A549 treated with AZD9567 at 1 μM for 4 hours (cell line): ENCODE results near the gene ZC3H13. TPM values are rescaled to one million over a fixed set of nuclear protein-coding genes. Genes with fewer than 3 reads are reported as not detected.

Source experiments
- total RNA-seq: library from RNA; stranded (reverse); fragments of 200-300 nt; extraction: Qiagen RNA extraction; gene quantifications from 5 replicates; pipeline ENCODE4 v1.2.3, GENCODE V29; 2022; ENCODE audit not compliant: insufficient read depth

The ZC3H13 gene, protein sequence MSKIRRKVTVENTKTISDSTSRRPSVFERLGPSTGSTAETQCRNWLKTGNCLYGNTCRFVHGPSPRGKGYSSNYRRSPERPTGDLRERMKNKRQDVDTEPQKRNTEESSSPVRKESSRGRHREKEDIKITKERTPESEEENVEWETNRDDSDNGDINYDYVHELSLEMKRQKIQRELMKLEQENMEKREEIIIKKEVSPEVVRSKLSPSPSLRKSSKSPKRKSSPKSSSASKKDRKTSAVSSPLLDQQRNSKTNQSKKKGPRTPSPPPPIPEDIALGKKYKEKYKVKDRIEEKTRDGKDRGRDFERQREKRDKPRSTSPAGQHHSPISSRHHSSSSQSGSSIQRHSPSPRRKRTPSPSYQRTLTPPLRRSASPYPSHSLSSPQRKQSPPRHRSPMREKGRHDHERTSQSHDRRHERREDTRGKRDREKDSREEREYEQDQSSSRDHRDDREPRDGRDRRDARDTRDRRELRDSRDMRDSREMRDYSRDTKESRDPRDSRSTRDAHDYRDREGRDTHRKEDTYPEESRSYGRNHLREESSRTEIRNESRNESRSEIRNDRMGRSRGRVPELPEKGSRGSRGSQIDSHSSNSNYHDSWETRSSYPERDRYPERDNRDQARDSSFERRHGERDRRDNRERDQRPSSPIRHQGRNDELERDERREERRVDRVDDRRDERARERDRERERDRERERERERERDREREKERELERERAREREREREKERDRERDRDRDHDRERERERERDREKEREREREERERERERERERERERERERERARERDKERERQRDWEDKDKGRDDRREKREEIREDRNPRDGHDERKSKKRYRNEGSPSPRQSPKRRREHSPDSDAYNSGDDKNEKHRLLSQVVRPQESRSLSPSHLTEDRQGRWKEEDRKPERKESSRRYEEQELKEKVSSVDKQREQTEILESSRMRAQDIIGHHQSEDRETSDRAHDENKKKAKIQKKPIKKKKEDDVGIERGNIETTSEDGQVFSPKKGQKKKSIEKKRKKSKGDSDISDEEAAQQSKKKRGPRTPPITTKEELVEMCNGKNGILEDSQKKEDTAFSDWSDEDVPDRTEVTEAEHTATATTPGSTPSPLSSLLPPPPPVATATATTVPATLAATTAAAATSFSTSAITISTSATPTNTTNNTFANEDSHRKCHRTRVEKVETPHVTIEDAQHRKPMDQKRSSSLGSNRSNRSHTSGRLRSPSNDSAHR (N-terminal part only)
- 12.5 to 15.5 TPM (median 14.4 TPM) in 5 replicates for total RNA-seq

DNA sequence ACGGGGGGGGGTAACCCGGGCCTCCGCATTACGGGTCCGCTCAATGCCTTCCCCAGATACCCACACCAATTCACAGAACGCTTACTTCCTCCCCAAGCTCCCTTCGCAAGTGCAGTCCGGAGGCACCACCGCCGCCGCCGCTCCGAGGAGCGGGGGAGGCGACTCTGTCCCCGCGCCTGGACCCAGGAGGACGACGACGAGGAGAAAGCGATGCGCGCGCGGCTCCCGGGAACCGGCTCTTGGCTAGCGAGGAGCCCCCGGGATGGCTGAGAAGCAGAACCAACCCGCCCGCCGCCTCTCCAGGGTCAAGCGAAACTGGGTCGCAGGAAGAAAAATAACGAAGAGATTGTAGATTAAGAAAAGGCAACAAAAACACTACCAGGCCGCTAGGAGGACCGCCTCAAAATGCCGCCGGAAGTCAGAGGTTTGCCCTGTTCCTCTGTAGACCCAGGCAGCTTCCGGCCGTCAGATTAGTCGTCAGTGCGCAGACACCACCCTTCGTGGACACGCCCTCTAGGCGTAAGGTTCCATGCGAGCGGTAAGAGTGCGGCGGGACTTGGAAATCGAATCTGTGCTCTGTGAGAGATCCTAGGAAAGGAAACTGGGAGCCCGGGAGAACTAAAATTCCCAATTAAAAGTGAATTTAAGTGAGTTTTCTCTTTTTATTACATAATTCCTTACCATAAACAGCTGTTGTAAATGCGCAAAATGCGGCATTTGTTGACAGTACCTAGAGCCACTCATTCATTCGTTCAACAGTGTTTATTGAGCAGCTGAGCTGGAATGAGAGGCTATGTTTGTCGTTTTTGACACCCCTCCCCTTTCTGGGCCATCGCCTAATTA, at the start of gene ZC3H13:
Gene ZC3H13 (minus strand): TSS at position 428 of the 843 bp plus-strand sequence. CDS start 7,239 bp downstream, outside the sequence.

Other genes with a start within 250 kb of the ZC3H13 start
- not detected in 5 replicates for gene SIAH3, start 201.0 kb downstream of the ZC3H13 start, total RNA-seq
- gene CPB2, start 52.3 kb upstream of the ZC3H13 start, total RNA-seq, result not detected in 5 replicates
- 0.10 to 0.28 TPM (median 0.17 TPM) in 4 of 5 replicates, not detected in the other for gene LCP1, start 129.4 kb upstream of the ZC3H13 start, total RNA-seq
- gene LRRC63, start 159.2 kb upstream of the ZC3H13 start, total RNA-seq, result not detected in 5 replicates